ENCODE measurements around the gene PEX5. TPM values are rescaled to one million over a fixed set of nuclear protein-coding genes. Genes with fewer than 3 reads are reported as not detected.

The PEX5 gene
- total RNA-seq, 2 experiments from 2014 or later = 54.4 to 99.9 TPM

GRCh38 chr12:7188562-7189397 lies 706 bp upstream of the PEX5 start:
- TSS peak; percentile 79 for BruUV-seq (replicated peaks)
- TF ChIP-seq EZH2phosphoT487 (IDR thresholded peaks at IDR 0.05; ENCODE audit: borderline replicate concordance, low read depth, low read length) = no peak
- TF ChIP-seq, protein P1, sequence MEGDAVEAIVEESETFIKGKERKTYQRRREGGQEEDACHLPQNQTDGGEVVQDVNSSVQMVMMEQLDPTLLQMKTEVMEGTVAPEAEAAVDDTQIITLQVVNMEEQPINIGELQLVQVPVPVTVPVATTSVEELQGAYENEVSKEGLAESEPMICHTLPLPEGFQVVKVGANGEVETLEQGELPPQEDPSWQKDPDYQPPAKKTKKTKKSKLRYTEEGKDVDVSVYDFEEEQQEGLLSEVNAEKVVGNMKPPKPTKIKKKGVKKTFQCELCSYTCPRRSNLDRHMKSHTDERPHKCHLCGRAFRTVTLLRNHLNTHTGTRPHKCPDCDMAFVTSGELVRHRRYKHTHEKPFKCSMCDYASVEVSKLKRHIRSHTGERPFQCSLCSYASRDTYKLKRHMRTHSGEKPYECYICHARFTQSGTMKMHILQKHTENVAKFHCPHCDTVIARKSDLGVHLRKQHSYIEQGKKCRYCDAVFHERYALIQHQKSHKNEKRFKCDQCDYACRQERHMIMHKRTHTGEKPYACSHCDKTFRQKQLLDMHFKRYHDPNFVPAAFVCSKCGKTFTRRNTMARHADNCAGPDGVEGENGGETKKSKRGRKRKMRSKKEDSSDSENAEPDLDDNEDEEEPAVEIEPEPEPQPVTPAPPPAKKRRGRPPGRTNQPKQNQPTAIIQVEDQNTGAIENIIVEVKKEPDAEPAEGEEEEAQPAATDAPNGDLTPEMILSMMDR (conservative IDR thresholded peaks at IDR 0.05; ENCODE audit: low read length) = peak; percentile 90
- ChIA-PET POLR2A (interaction anchor here (0.5 to 2.3 kb wide), 5 partner anchors 15 to 453 kb away, joined by 3 to 11 read pairs (median 3); no protein-coding TSS in a partner anchor), CTCF (ENCODE audit: unreplicated experiment) (interaction anchor here (0.9 kb wide), 1 partner anchor 44 kb away, joined by 4 read pairs; no protein-coding TSS in a partner anchor)
- Histone ChIP-seq H3K9me2 (ENCODE audit: insufficient read depth, low read length) (no peaks in the 10 kb centered on the region), H3K4me3 (ENCODE audit: low read depth, low read length, poor library complexity, severe bottlenecking) (peak overlapping the region; percentile 85), H3K79me2 (ENCODE audit: insufficient read depth, low read depth, low read length) (peaks cover 28% of the 10 kb centered on the region; the same call in 1 of the 2 replicates), H3K4me1 (ENCODE audit: insufficient read depth, low read length, poor library complexity, severe bottlenecking) (peaks cover 26% of the 10 kb centered on the region), H3K27ac (ENCODE audit: low read depth, low read length, poor library complexity, severe bottlenecking) (peak overlapping the region; percentile 22), H3K9me3 (ENCODE audit: low read length) (no peaks in the 10 kb centered on the region), H2AFZ (ENCODE audit: low read length) (peak overlapping the region; percentile 87), H4K20me1 (ENCODE audit: insufficient read depth, low read length) (no peaks in the 10 kb centered on the region), H3K36me3 (ENCODE audit: insufficient read depth, low read length) (peaks cover 27% of the 10 kb centered on the region), H3K4me2 (ENCODE audit: low read length) (peak overlapping the region; percentile 88)
- intact Hi-C loops (cut with micrococcal nuclease; ENCODE audit: unreplicated experiment) = loop anchor here (1.0 kb wide), 2 partner anchors 46 to 452 kb away; no protein-coding TSS in a partner anchor
- DNase-seq (ENCODE audit: low spot score) = peak; percentile 72

GRCh38 chr12:7190268-7191055 lies 976 bp downstream of the PEX5 start:
- TF ChIP-seq, protein P1 (conservative IDR thresholded peaks at IDR 0.05; ENCODE audit: low read length) = no peak
- no peak for TF ChIP-seq EZH2phosphoT487 (IDR thresholded peaks at IDR 0.05; ENCODE audit: borderline replicate concordance, low read depth, low read length)
- H2AFZ ChIP-seq (ENCODE audit: low read length) = peak overlapping the region; percentile 2; the same call in 1 of the 2 replicates

More at GRCh38 chr12:7190268-7191055, 976 bp downstream of the PEX5 start:
- Histone ChIP-seq H3K4me1 (ENCODE audit: insufficient read depth, low read length, poor library complexity, severe bottlenecking) (peaks cover 26% of the 10 kb centered on the region), H3K36me3 (ENCODE audit: insufficient read depth, low read length) (peaks cover 44% of the 10 kb centered on the region), H3K4me3 (ENCODE audit: low read depth, low read length, poor library complexity, severe bottlenecking) (peak overlapping the region; percentile 85), H4K20me1 (ENCODE audit: insufficient read depth, low read length) (no peaks in the 10 kb centered on the region; the same call in 1 of the 2 replicates), H3K9me3 (ENCODE audit: low read length) (no peaks in the 10 kb centered on the region), H3K79me2 (ENCODE audit: insufficient read depth, low read depth, low read length) (peaks cover 33% of the 10 kb centered on the region; the same call in 1 of the 2 replicates), H3K9me2 (ENCODE audit: insufficient read depth, low read length) (no peaks in the 10 kb centered on the region), H3K27ac (ENCODE audit: low read depth, low read length, poor library complexity, severe bottlenecking) (peak overlapping the region; percentile 72), H3K4me2 (ENCODE audit: low read length) (peak overlapping the region; percentile 90)
- intact Hi-C loops (cut with micrococcal nuclease; ENCODE audit: unreplicated experiment) = loop anchor here (5.0 kb wide), 2 partner anchors 318 to 892 kb away; partner anchors contain the start of genes NECAP1 and SPSB2
- ChIA-PET CTCF (ENCODE audit: unreplicated experiment) (interaction anchor here (1.0 kb wide), 1 partner anchor 20 kb away, joined by 3 read pairs; no protein-coding TSS in a partner anchor), POLR2A (interaction anchor here (0.6 kb wide), 1 partner anchor 883 kb away, joined by 3 read pairs; no protein-coding TSS in a partner anchor)
- no TSS peak for BruUV-seq (replicated peaks)
- peak; percentile 65 for DNase-seq (ENCODE audit: low spot score)

Data from OCI-LY7 (cell line).